ENCODE data around the gene TIGD4.

GRCh38 chr4:152734699-152735050 lies 44.9 kb downstream of the TIGD4 start:
- TF ChIP-seq SREBF2 (IDR thresholded peaks at IDR 0.05): no peak
- no peak for TF ChIP-seq CTCF (IDR thresholded peaks at IDR 0.05)
- TF ChIP-seq CHD4 (IDR thresholded peaks at IDR 0.05; ENCODE audit: borderline replicate concordance): no peak
- TF ChIP-seq CHD2 (IDR thresholded peaks at IDR 0.05; ENCODE audit: low read length, partially characterized antibody): no peak
- TF ChIP-seq MAX (IDR thresholded peaks at IDR 0.05): no peak
- no peak for TF ChIP-seq MAFK (IDR thresholded peaks at IDR 0.05; ENCODE audit: partially characterized antibody)
- no peak for TF ChIP-seq JUNB (IDR thresholded peaks at IDR 0.05)
- TF ChIP-seq POLR2A (IDR thresholded peaks at IDR 0.05; ENCODE audit: low read length): no peak
- TF ChIP-seq HOXA7 (CRISPR knock-in tag; IDR thresholded peaks at IDR 0.05): no peak
- TF ChIP-seq MYC (IDR thresholded peaks at IDR 0.05; ENCODE audit: borderline replicate concordance, low read length): no peak
- TF ChIP-seq CEBPB (IDR thresholded peaks at IDR 0.05): no peak
- no peak for TF ChIP-seq EP300 (IDR thresholded peaks at IDR 0.05)
- no peak for TF ChIP-seq ESRRA (IDR thresholded peaks at IDR 0.05; ENCODE audit: borderline replicate concordance, low read length)
